ENCODE measurements around the gene ATP5F1C. TPM values are rescaled to one million over a fixed set of nuclear protein-coding genes. Genes with fewer than 3 reads are reported as not detected.
A peak's percentile ranks its signal among the peaks of the same experiment; 100 is the strongest.

The ATP5F1C gene
- polyA plus RNA-seq (2012; rRNA removed), result 299 and 331 TPM in 2 replicates
- polyA plus RNA-seq (2012; cell fraction: cytosol; rRNA removed), result 366 and 469 TPM in 2 replicates
- 138 and 187 TPM in 2 replicates for polyA plus RNA-seq (2012; cell fraction: nucleus; rRNA removed)

DNA sequence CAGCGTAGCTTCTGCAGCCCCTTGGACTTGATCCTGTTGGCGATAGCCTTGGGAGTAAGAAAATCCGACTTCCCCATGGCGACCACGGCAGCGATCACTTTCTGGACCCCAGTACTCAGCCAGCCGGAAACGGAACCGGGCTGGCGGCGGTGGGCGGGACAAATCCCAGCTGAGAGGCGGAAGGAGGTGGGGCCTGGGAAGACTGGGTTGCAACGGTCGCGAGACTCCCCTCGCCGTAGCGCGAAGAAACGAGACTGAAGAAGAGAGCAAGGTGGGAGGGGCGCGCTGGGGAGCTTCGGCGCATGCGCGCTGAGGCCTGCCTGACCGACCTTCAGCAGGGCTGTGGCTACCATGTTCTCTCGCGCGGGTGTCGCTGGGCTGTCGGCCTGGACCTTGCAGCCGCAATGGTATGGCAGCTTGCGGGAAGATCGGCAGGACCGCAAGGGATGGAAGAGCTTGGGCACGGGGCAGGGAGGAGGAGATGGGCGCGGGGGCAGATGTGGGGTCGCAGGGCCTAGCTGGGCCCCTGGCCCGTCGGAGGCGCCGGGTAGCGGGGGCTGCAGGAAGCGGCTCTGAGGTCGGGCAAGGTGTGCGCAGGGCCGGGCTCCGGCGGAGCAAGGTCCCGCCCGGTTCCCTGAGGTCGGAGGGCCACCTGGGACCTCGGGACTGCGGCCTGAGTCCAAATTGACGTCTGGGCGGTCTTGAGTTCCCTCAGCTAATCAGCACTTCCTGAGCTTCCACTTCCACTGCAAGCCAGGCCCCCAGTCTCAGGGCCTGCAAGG, at the start of gene ATP5F1C, which contains the start of gene KIN:
Gene ATP5F1C, plus strand, starts transcription at position 321 of the 782 bp plus-strand sequence. Its CDS starts 31 bp downstream, at position 352.
Gene KIN, minus strand, starts transcription at position 137 of the 782 bp plus-strand sequence. Its CDS starts 60 bp downstream, at position 77.
- ChIA-PET POLR2A (interaction anchor here (1.0 to 2.1 kb wide), 3 partner anchors 11 to 30 kb away, joined by 3 to 9 read pairs (median 5); partner anchors contain the start of gene TAF3), CTCF (interaction anchor here (0.9 to 2.2 kb wide), 3 partner anchors 9 to 263 kb away, joined by 3 to 10 read pairs (median 3); no protein-coding TSS in a partner anchor)
- under 1% methylated on average over 24 of the region's 59 CpGs for WGBS (ENCODE audit: low lambda C conversion rate)
- Histone ChIP-seq H3K27ac (ENCODE audit: low read depth in 2 of 2, low read length in 1 of 2) (peak within 1 kb of the TSS; percentile 65 to 77), H3F3A (replicated peaks; ENCODE audit: insufficient read depth) (peaks cover 6% of the 10 kb centered on the region), H3K4me2 (peak within 1 kb of the TSS; percentile 86), H3K9me2 (no peaks in the 10 kb centered on the region), H2AFZ (ENCODE audit: low read depth) (peak within 1 kb of the TSS; percentile 68), H3K9me3 (no peaks in the 10 kb centered on the region), H3K4me3 (ENCODE audit: low read depth in 2 of 2, low read length in 1 of 2) (peak within 1 kb of the TSS; percentile 85 to 92), H4K20me1 (ENCODE audit: insufficient read depth) (peaks cover 69% of the 10 kb centered on the region), H3K79me2 (ENCODE audit: insufficient read depth) (peaks cover 100% of the 10 kb centered on the region), H3K4me1 (ENCODE audit: control insufficient read depth in 1 of 2, insufficient read depth in 2 of 2, low read depth in 1 of 2, low read length in 1 of 2) (peaks cover 12 to 14% of the 10 kb centered on the region in 2 experiments; a peak in 3 of 4 replicates), H3K36me3 (replicated peaks in 1 of 2; ENCODE audit: control insufficient read depth in 1 of 2, insufficient read depth in 2 of 2, low read length in 1 of 2) (peaks cover 4 to 17% of the 10 kb centered on the region in 2 experiments), H3K9ac (peak within 1 kb of the TSS; percentile 88), H3K27me3 (ENCODE audit: insufficient read depth) (no peaks in the 10 kb centered on the region)
- DNase-seq, result peak; percentile 98
- TF ChIP-seq, protein P1, sequence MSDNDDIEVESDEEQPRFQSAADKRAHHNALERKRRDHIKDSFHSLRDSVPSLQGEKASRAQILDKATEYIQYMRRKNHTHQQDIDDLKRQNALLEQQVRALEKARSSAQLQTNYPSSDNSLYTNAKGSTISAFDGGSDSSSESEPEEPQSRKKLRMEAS (IDR thresholded peaks at IDR 0.05; ENCODE audit: low read depth), result 0 out of 2 replicates have a peak, but pooled peaks have one; percentile 2
- TF ChIP-seq POLR2AphosphoS5 (IDR thresholded peaks at IDR 0.05; ENCODE audit: low read depth, low read length) (peak; percentile 94), MXI1 (IDR thresholded peaks at IDR 0.05; ENCODE audit: low read depth, low read length) (0 out of 2 replicates have a peak, but pooled peaks have one; percentile 45), NRF1 (IDR thresholded peaks at IDR 0.05; ENCODE audit: low read depth, low read length) (peak; percentile 74), EZH2phosphoT487 (IDR thresholded peaks at IDR 0.05; ENCODE audit: borderline replicate concordance, low read depth) (no peak), ELF1 (IDR thresholded peaks at IDR 0.05) (peak; percentile 64), TAF1 (IDR thresholded peaks at IDR 0.05; ENCODE audit: borderline replicate concordance, low read depth, low read length) (peak; percentile 44; the same call in 1 of the 2 replicates), RAD21 (IDR thresholded peaks at IDR 0.05; ENCODE audit: low read length) (no peak), RFX5 (IDR thresholded peaks at IDR 0.05; ENCODE audit: low read length) (no peak), MEF2A (IDR thresholded peaks at IDR 0.05; ENCODE audit: borderline replicate concordance, low read depth) (no peak), PBX3 (IDR thresholded peaks at IDR 0.05) (no peak), GABPA (IDR thresholded peaks at IDR 0.05; ENCODE audit: low read depth) (peak; percentile 88), NFIC (IDR thresholded peaks at IDR 0.05; ENCODE audit: borderline replicate concordance) (no peak), YY1 (IDR thresholded peaks at IDR 0.05; ENCODE audit: low read depth) (peak; percentile 77), FOSL2 (IDR thresholded peaks at IDR 0.05; ENCODE audit: borderline replicate concordance, low read depth) (no peak), GATA2 (CRISPR knock-in tag; IDR thresholded peaks at IDR 0.05) (no peak), EP300 (IDR thresholded peaks at IDR 0.05; ENCODE audit: borderline replicate concordance in 1 of 2, low read depth in 1 of 2, low read length in 1 of 2) (no peak), SIN3A (IDR thresholded peaks at IDR 0.05; ENCODE audit: borderline replicate concordance, low read depth, low read length) (0 out of 2 replicates have a peak, but pooled peaks have one; percentile 46), CHD2 (IDR thresholded peaks at IDR 0.05; ENCODE audit: low read length, partially characterized antibody) (peak; percentile 100), TEAD4 (IDR thresholded peaks at IDR 0.05; ENCODE audit: borderline replicate concordance, insufficient read depth) (no peak), FOXJ3 (CRISPR knock-in tag; IDR thresholded peaks at IDR 0.05) (no peak), JUND (IDR thresholded peaks at IDR 0.05) (no peak)
- TF ChIP-seq, protein P2, sequence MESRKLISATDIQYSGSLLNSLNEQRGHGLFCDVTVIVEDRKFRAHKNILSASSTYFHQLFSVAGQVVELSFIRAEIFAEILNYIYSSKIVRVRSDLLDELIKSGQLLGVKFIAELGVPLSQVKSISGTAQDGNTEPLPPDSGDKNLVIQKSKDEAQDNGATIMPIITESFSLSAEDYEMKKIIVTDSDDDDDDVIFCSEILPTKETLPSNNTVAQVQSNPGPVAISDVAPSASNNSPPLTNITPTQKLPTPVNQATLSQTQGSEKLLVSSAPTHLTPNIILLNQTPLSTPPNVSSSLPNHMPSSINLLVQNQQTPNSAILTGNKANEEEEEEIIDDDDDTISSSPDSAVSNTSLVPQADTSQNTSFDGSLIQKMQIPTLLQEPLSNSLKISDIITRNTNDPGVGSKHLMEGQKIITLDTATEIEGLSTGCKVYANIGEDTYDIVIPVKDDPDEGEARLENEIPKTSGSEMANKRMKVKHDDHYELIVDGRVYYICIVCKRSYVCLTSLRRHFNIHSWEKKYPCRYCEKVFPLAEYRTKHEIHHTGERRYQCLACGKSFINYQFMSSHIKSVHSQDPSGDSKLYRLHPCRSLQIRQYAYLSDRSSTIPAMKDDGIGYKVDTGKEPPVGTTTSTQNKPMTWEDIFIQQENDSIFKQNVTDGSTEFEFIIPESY (IDR thresholded peaks at IDR 0.05; ENCODE audit: borderline replicate concordance, low read depth), result peak; percentile 97

All from SK-N-SH (cell line).